GM19463 (cell line): Measurements from ENCODE around the gene RAB11B.
"Not testable (repeated sequence)": the region's sequence is repeated elsewhere in the genome, so short reads cannot be mapped to it uniquely, and the experiment has no call there.

ENCODE experiments used
- ATAC-seq: cut with Tn5 transposase; IDR thresholded peaks from one replicate; pipeline ENCODE4 v1.9.1; 2021; ENCODE audit warnings: mild to moderate bottlenecking, moderate library complexity; ENCODE audit not compliant: unreplicated experiment

Gene RAB11B

DNA sequence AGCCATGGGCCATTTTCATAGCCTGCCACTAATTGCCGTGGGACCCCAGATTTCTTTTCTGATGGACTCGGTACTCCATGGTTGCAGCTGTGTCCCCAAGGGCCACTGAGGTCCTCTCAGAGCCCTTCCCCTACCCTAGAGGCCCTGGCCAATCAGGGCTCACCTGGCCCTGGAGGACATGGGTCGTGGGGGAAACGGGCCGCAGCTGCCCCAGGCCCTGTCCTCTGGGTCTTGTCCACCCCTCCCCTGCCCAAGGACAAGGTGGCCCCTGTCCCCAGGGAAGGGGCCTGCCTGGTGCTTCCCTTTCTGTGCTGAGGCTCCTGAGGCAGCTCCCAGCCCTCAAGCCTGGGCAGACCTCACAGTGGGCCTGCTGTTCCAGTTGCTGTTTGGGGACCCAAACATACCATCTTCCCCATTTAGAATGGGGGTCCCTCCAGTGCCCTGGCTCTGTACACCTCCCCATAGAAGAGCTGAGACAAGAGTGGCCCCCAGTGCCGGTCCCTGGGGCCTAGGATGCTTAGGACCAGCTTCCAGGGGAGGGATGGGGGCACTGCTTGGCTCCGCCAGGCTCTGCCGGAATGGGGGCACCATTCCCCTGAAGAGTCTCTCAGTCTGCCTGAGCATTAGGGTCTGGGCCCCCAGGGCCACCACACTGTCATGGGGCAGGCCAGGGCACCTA, 3.2 kb downstream of the RAB11B start:
- ATAC-seq, result no peak

DNA sequence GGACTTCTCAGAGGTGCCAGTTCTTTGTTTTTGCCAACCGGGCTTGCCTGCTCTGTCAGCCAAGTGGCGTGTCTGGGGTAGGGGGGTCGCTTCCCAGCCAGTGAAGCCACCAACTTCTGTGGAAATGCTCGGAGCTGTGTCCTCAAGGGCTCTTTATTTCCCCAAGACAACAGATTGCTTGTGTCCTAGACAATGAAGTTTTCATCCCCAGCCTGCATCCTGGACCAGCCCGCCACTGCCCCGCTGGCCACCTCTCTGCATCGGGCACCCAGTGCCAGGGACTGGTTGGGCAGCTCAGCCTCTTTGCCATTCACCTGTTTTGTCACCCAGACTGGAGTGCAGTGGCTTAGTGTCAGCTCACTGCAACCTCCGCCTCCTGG, 3.7 kb downstream of the RAB11B start:
- no peak for ATAC-seq

- ATAC-seq, result no peak
These were observed 5.5 kb downstream of the RAB11B start for GRCh38 chr19:8395621-8396082.

DNA sequence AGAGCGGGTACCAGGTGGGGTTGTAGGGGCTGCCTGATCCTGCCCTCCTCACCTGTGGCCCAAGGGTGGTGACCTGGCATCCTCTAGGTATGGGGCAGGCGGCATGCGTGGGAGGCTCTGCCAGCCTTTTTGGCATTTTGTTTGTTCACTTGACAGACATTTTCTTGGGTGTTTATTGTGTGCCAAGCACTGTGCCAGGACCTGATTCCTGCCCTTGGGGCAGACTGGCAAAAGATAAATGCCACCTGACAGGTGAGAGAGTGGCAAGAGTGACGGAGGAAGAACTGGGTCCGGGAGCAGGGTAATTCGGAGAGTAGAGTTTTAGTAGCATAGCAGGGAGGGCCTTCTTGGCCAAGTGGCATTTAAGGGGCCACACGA, 6.0 kb downstream of the RAB11B start:
- ATAC-seq, result no peak

DNA sequence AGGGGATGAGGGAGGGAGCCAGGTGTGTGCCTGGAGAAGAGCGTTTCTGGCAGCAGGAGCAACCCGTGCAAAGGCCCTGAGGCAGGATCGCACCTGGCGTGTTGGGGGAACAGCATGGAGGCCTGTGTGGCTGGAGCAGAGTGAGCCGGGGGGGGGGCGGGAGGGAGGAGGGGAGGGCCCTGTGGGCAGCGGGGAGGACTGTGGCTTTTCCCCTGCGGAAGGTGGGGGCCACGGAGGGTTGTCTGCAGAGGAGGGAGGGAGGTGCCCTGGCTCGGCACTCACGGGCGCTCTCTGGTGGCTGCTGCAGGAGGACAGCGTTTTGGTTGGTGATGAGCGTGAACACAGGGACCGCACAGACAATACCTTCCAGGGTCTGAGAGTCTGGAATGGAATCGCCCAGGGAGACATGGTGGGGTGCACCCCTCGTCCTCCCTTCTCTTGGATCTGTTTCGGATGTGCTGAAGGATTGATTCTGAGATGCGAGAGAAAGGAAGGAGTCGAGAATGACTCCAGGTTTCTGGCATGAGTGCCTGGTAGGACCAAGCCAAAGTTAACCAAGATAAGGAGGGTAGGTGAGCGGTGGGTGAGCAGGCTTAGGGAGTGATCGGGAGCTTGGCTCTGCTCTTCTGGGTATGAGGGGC, 6.5 kb downstream of the RAB11B start:
- no peak for ATAC-seq

- ATAC-seq, result no peak
These were observed 7.1 kb downstream of the RAB11B start for GRCh38 chr19:8397271-8397670.

GRCh38 chr19:8397746-8398310, 7.7 kb downstream of the RAB11B start:
- ATAC-seq, result no peak

DNA sequence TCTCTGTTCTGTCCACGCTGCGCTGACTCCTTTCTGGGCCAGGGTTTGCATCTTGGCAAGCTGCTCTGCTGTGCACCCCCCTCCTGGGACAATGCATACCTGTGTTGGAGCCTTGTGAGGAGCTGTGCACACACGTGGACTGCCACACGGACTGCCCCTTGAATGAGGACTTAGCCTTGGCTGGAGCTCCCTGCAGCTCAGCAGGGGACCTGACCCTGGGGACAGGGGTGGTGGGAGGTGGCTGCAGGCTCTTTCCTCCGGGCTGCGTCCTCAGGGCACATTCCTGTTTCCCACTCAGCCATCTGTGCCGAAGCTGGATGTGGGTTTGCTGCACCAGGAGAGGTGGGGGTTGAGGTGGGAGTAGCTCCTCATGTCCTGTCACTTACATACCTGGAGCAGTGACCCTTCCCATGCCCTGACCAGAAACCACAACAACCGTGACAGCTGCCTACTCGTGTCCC, 8.2 kb downstream of the RAB11B start:
- no peak for ATAC-seq

GRCh38 chr19:8399681-8400188, 9.6 kb downstream of the RAB11B start:
- ATAC-seq, result no peak

DNA sequence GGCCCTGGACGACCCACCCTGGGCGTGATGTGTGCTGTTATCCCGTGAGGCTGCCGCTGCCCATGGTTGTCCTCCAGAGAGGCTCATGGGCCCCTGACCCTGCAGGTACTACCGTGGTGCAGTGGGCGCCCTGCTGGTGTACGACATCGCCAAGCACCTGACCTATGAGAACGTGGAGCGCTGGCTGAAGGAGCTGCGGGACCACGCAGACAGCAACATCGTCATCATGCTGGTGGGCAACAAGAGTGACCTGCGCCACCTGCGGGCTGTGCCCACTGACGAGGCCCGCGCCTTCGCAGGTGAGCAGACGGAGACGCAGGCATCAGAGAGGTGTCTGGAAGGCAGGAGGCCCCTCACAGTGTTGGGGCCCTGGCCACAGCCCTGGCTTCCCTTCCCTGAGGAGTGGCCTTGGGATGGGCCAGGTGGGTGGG, 11.8 kb downstream of the RAB11B start:
- no peak for ATAC-seq

GRCh38 chr19:8403098-8403819, 13.1 kb downstream of the RAB11B start:
- no peak for ATAC-seq

DNA sequence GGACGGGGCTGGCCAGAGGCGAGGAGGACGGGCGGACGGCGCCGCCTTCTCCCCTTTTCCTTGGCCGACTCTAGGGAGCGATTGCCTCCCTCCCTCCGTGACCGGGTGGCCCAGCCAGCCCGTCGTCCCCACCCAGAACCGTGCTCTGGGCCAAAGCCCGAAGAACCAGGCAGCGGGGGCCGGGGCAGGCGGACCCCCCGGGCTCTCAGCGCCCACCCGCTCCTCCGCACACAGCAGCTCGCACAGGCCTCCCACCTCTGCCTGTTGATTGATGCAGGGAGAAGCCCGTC, 13.6 kb downstream of the RAB11B start:
- ATAC-seq, result no peak

DNA sequence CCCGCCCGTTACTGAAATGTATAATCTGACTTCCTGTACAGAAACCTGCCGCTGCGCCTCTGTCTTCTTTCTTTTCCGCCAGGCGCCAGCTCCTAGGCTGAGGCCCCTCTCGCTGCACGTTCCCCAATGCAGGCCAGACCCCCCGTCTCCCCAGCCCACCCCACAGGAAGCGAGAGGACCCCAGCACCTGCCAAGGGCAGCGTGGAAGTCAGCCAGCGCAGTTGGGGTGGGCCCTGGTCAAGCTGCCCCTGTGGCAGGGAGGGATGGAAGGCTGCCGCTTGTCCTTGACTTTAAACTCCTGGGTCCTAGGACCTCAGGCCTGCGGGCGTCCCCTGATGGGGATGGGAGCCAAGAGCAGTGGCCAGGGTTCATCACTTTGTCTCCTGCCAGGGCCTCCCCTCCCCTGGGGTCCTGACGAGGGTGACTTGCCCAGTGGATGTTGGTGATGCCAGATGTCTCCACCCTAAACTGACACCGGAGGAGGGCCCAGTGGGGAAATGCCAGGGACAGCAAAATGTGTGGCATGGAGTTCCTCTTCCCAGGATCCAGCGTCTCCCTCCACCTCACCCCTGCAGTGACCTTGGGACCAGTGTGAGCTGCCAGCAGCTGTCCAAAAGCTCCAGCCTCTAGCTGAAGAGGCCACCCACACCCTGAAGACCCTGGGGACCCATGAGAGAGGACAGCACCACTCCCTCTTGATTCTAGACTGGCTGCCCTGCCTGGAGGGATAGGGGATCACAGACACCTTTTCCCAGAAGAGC, 14.4 kb downstream of the RAB11B start:
- no peak for ATAC-seq

DNA sequence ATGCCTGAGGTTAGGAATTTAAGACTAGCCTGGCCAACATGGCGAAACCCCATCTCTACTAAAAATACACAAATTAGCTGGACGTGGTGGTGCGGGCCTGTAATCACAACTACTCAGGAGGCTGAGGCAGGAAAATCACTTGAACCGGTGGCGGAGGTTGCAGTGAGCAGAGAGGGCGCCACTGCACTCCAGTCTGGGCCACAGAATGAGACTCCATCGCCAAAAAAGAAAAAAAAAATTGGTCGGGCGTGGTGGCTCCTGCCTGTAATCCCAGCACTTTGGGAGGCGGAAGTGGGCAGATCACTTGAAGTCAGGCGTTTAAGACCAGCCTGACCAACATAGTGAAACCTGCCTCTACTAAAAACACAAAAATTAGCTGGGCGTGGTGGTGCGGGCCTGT, 20.6 kb downstream of the RAB11B start:
- not testable (repeated sequence) for ATAC-seq

DNA sequence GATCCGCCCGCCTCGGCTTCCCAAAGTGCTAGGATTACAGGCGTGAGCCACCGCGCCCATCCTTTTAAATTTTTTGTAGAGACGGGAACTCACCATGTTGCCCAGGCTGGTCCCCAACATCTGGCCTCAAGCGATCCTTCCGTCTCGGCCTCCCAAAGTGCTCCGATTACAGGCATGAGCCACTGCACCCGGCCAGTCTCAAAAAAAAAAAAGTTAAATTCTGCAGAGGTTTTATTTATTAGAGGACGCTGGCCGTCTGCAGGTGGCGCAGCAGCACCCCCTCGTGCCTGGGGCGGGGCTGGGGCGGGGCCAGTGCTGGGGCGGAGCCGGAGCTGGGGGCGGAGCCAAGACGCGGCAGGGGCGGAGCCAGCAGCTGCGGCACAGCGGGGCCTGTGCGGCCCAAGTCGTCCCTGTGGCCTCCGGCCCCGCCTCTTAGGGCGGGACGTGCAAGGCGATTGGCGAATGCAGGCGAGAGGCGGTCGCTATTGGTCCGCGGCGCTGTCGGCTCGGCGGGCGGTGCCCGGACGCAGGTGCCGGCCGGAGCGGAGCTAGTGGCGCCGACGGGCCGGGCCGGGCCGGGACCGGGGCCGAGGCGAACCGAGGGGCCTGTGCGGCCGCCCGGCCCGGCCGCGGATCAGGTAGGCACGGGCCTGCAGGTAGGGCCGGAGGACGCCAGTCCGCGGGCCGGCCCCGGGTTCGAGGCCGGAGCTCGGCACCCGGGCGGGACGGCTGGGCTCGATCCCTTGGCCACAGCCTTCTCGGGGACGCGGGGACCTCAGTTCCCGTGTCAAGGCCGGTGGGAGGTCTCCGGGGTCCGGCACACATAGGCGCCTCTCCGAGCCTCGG, 22.8 kb downstream of the RAB11B start, which contains the start of gene MARCHF2:
TSS of gene MARCHF2 (plus strand) at position 523 of the 846 bp plus-strand sequence. CDS start 8,536 bp downstream, outside the sequence.
- ATAC-seq, result peak; percentile 100

- ATAC-seq, result no peak
These were observed 23.5 kb downstream of the RAB11B start for GRCh38 chr19:8413629-8413995.

GRCh38 chr19:8416796-8417195, 26.6 kb downstream of the RAB11B start:
- ATAC-seq, result no peak

GRCh38 chr19:8421484-8422461, 31.6 kb downstream of the RAB11B start:
- no peak for ATAC-seq

DNA sequence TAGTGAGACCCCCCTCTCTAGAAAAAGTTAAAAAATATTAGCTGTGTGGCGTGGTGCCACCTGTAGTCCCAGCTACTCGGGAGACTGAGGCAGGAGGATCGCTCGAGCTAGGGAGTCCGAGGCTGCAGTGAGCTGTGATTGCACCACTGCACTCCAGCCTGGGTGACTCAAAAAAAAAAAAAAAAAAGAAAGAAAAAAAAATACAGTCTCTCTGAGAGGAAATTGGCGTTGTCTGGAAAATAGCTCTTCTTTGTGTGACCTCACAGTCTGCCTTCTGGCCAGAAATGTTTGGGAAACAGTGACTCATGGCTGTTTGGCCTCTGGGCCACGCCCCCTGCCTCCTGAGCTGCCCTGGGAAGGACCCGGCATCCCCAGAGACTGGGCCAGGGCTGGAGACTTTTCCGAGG, 33.7 kb downstream of the RAB11B start:
- no peak for ATAC-seq
